GM21526 (cell line): Measurements from ENCODE around the gene KCTD17.

Source experiments
- ATAC-seq: cut with Tn5 transposase; IDR thresholded peaks from one replicate; pipeline ENCODE4 v1.9.1; 2021; ENCODE audit warnings: moderate library complexity; ENCODE audit not compliant: unreplicated experiment, low FRiP score

KCTD17 gene

GRCh38 chr22:37072673-37073072 lies 21.1 kb downstream of the KCTD17 start:
- ATAC-seq: no peak

- ATAC-seq: no peak
These were observed 23.0 kb downstream of the KCTD17 start for GRCh38 chr22:37074537-37074936.

- ATAC-seq: no peak
These were observed 23.5 kb downstream of the KCTD17 start for GRCh38 chr22:37075046-37075445.

GRCh38 chr22:37075822-37076433 lies 24.4 kb downstream of the KCTD17 start:
- ATAC-seq: no peak

- no peak for ATAC-seq
These were observed 26.4 kb downstream of the KCTD17 start for GRCh38 chr22:37077802-37078448.

GRCh38 chr22:37079158-37079557 lies 27.6 kb downstream of the KCTD17 start:
- ATAC-seq: no peak

GRCh38 chr22:37079668-37080171 lies 28.2 kb downstream of the KCTD17 start:
- ATAC-seq: no peak

GRCh38 chr22:37080438-37080837 lies 28.9 kb downstream of the KCTD17 start:
- ATAC-seq: no peak

- no peak for ATAC-seq
These were observed 29.3 kb downstream of the KCTD17 start for GRCh38 chr22:37080838-37081237.

- ATAC-seq: no peak
These were observed 30.8 kb downstream of the KCTD17 start for GRCh38 chr22:37082251-37082873.

- no peak for ATAC-seq
These were observed 32.4 kb downstream of the KCTD17 start for GRCh38 chr22:37083914-37084313.

GRCh38 chr22:37084385-37084784 lies 32.8 kb downstream of the KCTD17 start:
- no peak for ATAC-seq

GRCh38 chr22:37086184-37086583 lies 34.6 kb downstream of the KCTD17 start:
- ATAC-seq: no peak

- ATAC-seq: no peak
These were observed 36.6 kb downstream of the KCTD17 start for GRCh38 chr22:37088108-37088605.

- ATAC-seq: no peak
These were observed 37.3 kb downstream of the KCTD17 start for GRCh38 chr22:37088750-37089408.

- no peak for ATAC-seq
These were observed 37.9 kb downstream of the KCTD17 start for GRCh38 chr22:37089434-37089833.

- ATAC-seq: no peak
These were observed 39.6 kb downstream of the KCTD17 start for GRCh38 chr22:37090920-37091695.

GRCh38 chr22:37091994-37092393 lies 40.5 kb downstream of the KCTD17 start:
- no peak for ATAC-seq

- ATAC-seq: no peak
These were observed 41.5 kb downstream of the KCTD17 start for GRCh38 chr22:37092997-37093396.

GRCh38 chr22:37094239-37094638 lies 42.7 kb downstream of the KCTD17 start:
- ATAC-seq: no peak
